ENCODE data around the gene CXCL14. TPM values are rescaled to one million over a fixed set of nuclear protein-coding genes. Genes with fewer than 3 reads are reported as not detected.

CXCL14 gene
- total RNA-seq, result 1.1 and 1.7 TPM in 2 replicates

GRCh38 chr5:135578685-135579341 is at the start of gene CXCL14:
TSS of gene CXCL14 (minus strand) at chr5:135578991. CDS start at chr5:135578778, 213 bp downstream.

DNA sequence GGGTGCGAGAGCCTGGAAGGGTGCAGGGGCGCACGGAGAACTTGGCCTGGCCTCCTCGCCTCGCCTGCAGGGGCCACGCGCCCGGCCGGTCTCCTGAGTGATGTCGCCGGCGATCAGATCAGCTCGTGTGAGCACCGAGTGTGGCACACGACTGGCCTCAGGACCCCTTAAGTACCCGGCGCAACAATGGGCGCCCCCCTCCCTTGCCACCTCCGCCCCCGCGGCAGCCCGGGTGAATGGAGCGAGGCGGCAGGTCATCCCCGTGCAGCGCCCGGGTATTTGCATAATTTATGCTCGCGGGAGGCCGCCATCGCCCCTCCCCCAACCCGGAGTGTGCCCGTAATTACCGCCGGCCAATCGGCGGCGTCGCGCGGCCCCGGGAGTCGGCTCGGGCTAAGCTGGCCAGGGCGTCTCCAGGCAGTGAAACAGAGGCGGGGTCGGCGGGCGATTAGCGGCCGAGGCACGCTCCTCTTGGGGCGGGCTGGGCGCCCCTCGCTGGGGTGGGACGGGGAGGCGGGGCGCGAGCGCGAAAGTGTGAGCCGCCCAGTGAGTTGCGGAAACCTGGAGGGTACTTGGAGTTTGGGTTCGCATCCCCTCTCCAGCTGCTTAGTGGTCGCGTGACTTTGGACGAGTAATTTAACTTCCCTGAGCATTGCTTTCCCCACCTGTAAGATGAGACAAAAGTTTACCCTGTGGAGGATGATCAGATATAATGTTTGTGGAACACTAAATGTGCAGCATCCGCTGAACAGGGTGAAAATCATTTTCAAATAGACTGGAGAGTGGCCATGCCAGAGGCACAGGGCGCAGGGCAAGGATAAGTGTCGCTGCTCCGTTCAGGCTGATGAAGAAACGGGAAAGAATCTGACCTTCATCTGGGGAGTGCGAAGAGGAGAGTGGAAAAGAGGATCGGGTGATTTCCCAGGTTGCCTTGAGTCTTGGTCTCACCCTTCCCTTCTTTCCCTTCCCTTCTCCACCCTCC is 42.7 kb downstream of the CXCL14 start, which contains the start of gene NEUROG1:
Gene NEUROG1, minus strand, starts transcription at position 145 of the 982 bp plus-strand sequence. CDS start 274 bp downstream, outside the sequence.

Other genes starting within 250 kb of the CXCL14 start
- gene MACROH2A1, start 179.8 kb downstream of the CXCL14 start, total RNA-seq, result 212 and 303 TPM in 2 replicates
- gene DCANP1, start 131.6 kb downstream of the CXCL14 start, total RNA-seq, result not detected in 2 replicates
- not detected in 2 replicates for gene TIFAB, start 126.6 kb downstream of the CXCL14 start, total RNA-seq
- gene NEUROG1, start 43.0 kb downstream of the CXCL14 start, total RNA-seq, result not detected in 2 replicates